ENCODE results near the gene IGBP1.
A peak's percentile ranks its signal among the peaks of the same experiment; 100 is the strongest.
"Not testable (repeated sequence)": the region's sequence is repeated elsewhere in the genome, so short reads cannot be mapped to it uniquely, and the experiment has no call there.

IGBP1 gene

DNA sequence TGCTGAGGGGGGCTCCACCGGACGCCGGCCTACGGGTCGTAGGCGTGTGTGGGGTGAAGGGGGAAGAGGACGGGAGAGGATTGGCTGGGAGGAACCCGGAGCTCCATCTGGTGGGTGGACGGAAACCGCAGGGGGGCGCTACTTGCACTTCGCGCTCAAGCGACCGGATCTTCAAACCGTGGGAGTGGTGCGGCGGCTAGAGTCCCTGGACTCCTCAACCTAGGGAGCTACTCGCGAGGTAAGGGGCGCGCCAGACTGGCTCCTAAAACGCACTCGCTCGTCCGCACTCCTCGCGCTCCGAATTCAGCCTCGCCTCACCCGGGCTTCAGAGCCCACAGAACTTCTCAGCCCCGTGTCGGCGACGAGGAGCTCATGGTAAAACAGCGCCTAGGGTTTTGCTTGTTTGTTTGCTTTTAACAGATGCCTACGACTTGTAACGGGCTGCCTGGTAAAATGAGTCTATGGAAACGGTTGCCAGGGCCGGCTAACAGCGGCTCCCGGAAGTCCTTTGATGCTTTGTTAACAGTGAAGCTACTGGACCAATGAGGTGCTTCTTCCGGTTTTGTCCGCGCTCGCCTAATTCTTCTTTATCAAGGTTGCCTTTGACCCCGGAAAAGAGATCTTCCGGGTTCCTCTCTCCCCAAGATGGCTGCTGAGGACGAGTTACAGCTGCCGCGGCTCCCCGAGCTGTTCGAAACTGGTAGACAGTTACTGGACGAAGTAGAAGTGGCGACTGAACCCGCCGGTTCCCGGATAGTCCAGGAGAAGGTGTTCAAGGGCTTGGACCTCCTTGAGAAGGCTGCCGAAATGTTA is at the start of gene IGBP1:
IGBP1 (plus strand) TSS at position 145 of the 813 bp plus-strand sequence; CDS start at position 646, 501 bp downstream.
- peak; percentile 51 for DNase-seq (ENCODE audit: low read depth)
- H3K4me3 ChIP-seq (ENCODE audit: low read depth, low read length) = peak within 1 kb of the TSS; percentile 66

DNA sequence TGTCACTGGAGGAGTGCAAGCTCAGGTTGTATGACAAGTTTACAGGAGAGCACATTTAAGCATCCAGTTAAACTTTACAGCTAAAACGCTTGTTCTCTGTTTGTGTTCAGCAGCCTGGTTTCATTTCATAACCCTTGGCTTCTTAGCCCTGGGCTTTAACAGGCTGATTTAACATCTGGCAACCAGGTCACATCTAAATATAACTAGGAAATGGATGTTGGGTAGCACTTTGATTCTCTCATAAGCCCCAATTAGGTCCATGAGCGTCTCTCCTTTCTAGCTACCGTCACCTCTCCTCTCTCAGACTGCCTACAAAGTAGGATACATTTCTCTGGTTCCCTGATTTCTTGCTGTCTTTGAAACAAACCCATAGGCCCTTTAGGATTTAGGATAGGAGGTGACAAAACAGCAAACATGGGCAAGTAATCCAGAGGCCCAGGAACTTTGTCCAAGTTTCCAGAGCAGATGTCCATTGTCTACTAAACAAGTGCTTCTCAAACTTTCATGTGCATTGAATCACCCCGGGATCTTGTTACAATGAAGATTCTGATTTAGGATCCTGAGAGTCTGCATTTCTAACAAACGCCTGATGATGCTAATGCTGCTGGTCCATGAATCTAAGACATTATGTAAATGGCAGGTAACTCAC is 48.5 kb upstream of the IGBP1 start:
- no peak overlapping the region for H3K4me3 ChIP-seq (ENCODE audit: low read depth, low read length)
- no peak for DNase-seq (ENCODE audit: low read depth)

DNA sequence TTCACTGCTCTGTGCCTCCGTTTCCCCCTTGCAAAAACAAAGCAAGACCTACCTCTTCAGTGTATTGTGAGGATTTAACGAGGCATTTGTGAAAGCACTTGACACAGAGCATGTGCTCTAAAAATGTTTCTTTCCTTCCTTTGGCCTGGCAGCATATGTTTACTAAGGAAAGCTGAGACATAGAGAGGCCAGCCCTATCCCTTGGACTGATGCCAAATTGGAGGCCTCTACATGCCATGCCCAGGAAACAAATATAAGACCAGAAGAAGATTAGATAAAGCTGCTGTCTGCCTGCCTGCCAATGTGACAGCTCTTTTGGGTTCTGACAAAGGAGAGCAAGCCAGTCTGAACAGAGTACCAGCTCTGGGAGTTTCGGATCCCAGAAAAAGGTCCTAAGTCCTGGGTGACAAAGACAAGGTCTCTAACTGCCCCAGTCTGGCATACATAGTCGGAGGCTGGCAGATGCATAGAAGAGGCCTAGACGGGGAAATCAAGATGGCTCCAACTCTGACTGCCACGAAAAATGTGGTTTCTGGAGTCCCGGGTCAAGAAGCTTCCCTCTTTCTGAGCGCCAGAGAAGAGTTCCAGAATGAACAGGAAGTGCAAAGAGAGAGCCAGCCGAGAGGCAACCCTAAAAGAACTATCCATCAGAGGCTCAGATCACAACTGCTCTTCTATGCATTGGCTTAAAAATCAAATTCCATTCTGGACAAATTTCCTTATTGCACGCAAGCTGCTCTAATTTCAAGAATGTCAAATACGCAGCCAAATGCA is 45.2 kb upstream of the IGBP1 start:
- DNase-seq (ENCODE audit: low read depth) = no peak
- H3K4me3 ChIP-seq (ENCODE audit: low read depth, low read length) = no peak overlapping the region

DNA sequence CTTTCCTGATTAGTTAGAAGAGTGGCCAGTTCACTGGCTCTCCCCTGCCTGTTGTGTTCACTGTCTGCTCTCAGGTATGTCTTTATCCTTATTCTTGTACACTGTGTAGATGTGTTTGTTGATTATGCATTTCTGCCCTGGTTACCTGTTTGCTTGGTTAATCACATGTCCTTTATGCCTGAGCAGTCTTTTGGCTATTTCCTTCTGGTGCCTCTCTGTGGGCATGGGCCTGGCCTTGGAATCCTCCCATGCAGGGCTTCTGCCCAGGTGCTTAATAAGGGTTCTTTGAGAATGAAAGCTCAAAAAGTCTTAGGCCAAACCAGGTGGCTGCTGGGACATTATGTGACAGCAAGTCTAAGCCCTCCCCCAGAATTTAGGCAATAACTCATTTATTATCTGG is 44.5 kb upstream of the IGBP1 start:
- H3K4me3 ChIP-seq (ENCODE audit: low read depth, low read length) = no peak overlapping the region
- DNase-seq (ENCODE audit: low read depth) = no peak

DNA sequence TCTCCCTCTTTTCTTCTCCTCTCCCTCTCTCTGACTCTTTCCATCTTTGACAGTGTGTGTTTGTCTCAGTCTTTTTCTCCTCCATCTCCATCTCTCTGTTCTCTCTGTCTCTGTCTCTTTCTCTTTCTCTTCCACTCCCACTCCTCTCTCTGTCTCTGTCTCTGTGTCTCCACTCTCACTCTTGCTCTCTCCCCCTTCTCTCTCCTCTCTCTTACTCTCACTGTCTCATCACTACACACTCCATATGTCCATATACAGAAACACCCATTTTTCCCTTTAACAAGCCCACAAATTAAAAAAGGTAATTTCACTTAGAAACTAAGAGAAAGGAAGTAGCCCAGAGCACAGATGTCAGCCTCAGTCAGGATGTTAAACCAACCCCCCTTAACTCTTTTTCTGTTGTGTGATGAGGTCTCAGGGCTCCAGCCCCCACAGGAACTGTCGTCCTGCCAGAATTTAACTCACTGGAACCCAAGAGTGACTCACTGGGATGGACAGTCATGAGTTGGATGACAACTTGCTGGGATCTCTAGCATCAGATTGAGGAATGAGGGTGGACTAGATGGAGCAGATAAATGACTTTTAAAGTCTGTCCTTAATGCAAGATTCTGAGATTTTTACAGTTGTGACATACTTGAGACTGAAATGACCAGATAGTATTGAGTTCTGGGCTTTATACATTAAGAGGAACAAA is 43.5 kb upstream of the IGBP1 start:
- no peak for DNase-seq (ENCODE audit: low read depth)
- H3K4me3 ChIP-seq (ENCODE audit: low read depth, low read length) = no peak overlapping the region

DNA sequence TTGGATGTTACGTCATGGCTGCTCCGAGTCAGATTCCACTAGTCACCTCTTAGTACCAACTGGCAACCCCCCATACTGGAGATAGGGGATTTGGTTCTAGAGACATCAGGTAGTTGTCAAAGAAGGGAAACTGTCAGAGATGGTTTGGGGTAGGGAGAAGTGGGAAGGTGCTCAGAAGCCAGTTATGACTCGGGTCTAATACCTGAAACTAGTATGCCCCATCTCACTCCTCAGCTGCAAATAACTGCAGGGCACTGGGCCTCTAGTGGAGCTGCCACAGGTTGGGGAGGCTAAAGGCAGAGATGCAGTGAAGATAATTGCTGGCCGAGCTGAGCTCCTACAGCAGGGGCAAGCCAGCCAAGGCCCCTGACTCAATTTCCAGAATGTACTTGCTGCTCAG is 41.0 kb upstream of the IGBP1 start:
- H3K4me3 ChIP-seq (ENCODE audit: low read depth, low read length) = no peak overlapping the region
- DNase-seq (ENCODE audit: low read depth) = no peak

DNA sequence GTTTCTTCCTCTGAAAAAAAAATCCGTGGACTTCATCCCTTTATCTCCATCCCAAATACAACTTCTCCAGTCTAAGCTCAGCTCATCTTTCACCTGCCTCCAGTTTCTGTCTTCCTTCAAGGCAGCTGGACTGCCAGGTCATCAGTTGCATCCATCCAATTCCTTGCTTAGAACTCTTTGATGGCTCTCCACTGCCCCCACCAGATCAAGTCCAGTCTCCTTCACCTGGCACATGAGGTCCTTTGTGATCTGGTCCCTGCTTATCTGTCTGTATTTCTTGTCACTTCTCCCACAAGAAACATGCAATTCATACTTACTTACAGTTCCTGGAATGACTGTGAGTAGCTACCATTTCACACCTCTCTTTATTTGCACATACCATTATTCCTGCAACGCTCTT is 37.2 kb upstream of the IGBP1 start:
- no peak for DNase-seq (ENCODE audit: low read depth)
- H3K4me3 ChIP-seq (ENCODE audit: low read depth, low read length) = no peak overlapping the region

DNA sequence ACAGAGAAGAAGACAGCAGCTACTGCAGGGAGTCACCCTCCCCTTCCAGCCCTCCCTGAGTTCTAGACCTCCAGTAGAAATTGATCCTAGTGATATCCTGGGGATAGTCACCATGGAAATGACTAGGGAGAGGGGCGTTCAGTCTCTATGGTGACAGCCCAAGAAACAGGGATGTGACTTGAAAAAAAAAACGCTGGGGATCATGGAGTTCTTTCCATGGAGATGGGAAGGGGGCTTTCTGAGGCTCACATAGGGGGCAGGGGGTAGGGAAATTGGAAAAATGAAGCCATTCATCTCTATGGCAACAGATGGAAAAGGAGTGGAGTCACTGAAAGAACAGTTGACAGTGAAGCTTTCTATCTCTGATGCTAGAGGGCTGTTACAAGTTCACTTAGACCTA is 28.0 kb upstream of the IGBP1 start:
- DNase-seq (ENCODE audit: low read depth) = no peak
- H3K4me3 ChIP-seq (ENCODE audit: low read depth, low read length) = no peak overlapping the region

DNA sequence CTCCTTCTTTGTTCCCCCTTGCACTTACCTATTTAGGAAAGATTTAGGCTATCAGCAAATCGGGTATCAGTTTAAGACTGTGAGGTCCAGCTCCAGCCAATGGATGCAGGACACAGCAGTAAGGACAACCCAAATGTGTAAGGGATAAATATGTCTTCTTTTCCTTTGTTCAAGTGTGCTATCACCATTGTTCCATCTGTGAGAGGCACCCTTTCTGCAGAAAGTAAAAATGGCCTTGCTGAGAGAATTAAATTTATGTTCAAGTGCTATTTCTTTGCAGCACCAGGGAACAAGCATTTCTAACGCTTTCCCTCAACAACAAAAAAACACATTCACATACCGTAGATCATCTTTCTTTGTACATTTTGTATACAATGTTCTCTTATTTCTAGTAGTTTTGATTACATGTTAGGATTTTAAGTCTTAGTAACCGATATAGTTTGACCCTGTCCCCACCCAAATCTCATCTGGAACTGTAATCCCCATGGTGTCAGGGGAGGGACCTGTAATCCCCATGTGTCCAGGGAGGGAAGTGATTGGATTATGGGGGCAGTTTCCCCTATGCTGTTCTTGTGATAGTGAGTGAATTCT is 21.7 kb upstream of the IGBP1 start:
- H3K4me3 ChIP-seq (ENCODE audit: low read depth, low read length); DNase-seq (ENCODE audit: low read depth): not testable (repeated sequence)

DNA sequence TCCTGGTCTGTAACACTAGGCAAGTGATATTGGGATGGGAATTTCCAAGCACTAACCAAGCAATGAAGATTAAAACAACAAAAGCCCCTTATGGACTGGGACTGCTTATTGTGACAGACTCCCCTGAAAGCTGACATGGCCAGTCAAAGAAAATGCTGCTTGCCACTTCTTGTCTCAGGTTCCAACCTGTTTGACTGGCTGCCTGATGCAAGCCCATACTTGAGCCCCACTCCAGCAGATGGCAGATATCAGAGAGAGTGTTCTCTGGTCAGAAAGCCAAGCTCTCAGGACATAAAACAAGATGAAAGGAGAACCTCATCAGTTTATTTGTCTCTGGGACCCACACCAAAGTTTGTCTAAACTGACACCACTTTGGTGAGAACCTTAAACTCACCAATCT is 15.5 kb upstream of the IGBP1 start:
- H3K4me3 ChIP-seq (ENCODE audit: low read depth, low read length) = no peak overlapping the region
- no peak for DNase-seq (ENCODE audit: low read depth)

DNA sequence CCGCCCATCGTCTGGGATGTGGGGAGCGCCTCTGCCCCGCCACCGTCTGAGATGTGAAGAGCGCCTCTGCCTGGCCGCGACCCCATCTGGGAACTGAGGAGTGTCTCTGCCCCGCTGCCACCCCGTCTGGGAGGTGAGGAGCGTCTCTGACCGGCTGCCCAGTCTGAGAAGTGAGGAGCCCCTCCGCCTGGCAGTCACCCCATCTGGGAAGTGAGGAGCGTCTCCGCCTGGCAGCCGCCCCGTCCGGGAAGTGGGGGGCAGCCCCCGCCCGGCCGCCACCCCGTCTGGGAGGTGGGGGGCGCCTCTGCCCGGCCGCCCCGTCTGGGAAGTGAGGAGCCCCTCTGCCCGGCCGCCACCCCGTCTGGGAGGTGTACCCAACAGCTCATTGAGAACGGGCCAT is 10.2 kb upstream of the IGBP1 start:
- not testable (repeated sequence) for H3K4me3 ChIP-seq (ENCODE audit: low read depth, low read length); DNase-seq (ENCODE audit: low read depth)

DNA sequence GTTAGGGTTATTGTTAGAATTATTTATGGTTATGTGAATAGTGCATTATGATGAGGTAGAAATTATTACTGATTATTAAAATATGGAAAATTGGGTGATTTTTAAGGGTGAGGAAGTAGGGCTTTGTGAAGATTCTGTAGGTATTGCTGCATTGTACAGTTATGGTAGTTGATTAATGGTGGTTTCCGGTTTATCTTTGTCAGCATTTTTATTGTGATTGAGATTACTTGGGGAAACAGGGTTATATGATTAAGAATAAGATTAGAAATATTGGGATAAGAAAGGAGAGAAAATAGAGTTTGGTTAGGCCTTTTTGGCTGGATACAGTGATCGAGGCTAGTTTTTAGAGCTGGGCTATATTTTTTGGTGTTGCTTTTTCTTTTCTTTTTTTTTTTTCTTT is 8.6 kb upstream of the IGBP1 start:
- H3K4me3 ChIP-seq (ENCODE audit: low read depth, low read length) = no peak overlapping the region
- DNase-seq (ENCODE audit: low read depth) = no peak

DNA sequence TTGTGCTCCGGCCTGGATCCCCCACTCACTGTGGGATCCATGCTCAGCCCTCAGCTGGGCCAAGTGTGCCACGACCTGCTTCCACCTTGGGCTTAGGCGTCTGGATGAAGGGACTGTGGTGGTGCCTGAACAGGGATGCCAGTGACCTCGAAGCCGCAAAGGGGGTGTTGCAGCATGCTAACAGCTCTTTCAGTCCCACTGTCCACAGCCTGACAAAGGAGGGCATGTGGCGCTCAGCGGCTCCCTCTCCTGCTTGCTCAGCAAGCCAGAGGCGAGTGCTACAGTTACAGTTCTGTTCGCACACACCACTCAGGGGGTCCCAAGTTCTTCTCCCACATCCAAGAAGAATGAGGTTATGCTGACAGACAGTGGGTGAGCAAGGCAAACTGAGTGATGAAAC is 5.2 kb upstream of the IGBP1 start:
- no peak for DNase-seq (ENCODE audit: low read depth)
- no peak overlapping the region for H3K4me3 ChIP-seq (ENCODE audit: low read depth, low read length)

DNA sequence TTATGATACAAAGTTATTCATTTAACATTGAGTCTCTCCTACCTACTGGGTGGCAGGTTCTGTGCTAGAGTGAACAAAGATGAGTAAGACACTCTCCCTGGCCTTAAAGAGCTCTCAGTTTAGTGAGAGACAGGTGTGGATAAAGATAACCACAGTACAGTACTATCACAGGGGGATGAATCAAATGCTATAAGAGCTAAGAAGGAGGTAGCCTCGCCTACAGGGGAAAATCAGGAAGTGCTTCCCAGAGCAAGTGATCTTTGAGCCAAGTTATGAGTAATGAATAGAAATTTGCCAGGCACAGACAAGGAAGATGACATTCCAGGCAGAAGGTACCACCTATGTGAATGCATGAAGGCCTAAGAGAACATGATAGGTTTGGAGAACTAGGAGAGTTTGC is 3.4 kb upstream of the IGBP1 start:
- no peak overlapping the region for H3K4me3 ChIP-seq (ENCODE audit: low read depth, low read length)
- DNase-seq (ENCODE audit: low read depth) = no peak

DNA sequence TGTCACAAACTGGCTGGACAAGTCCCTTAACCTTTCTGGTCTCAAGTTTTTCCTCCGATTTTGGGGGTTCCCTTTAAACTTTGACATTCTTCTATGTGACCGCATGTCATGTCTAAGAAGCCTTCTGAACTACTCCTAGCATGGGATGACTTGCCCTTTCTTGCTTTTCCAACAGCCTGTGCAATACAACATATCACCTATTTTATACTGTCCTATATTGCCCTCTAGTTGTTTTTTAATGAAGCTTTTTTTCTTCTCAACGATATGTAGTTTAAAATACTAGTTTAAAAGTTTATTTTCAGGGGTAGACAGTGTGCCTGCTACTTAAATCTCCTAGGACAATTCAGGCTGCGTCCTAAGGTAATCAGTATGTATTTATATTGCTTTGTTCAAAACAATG is 1.0 kb upstream of the IGBP1 start:
- no peak overlapping the region for H3K4me3 ChIP-seq (ENCODE audit: low read depth, low read length)
- no peak for DNase-seq (ENCODE audit: low read depth)

DNA sequence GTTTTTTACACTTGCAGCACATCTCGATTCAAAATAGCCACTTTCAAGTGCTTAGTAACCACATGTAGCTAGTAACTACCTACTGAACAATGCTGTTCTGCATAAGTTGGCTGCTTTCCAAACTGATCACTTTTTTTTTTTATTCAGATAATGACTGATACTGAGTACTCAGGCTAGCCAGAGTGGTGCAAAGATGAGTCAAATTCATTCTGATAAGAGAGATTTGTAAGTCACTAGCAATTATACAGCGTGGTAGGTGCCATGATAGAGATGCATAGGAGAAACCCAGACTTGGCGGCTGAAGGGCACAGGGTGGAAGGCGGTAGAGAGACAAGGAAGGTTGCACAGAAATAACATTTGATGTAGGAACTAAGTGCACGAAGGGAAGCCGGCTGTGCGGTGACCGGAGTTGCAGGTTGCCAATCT is 357 bp upstream of the IGBP1 start:
- DNase-seq (ENCODE audit: low read depth) = no peak
- H3K4me3 ChIP-seq (ENCODE audit: low read depth, low read length) = peak overlapping the region; percentile 66

DNA sequence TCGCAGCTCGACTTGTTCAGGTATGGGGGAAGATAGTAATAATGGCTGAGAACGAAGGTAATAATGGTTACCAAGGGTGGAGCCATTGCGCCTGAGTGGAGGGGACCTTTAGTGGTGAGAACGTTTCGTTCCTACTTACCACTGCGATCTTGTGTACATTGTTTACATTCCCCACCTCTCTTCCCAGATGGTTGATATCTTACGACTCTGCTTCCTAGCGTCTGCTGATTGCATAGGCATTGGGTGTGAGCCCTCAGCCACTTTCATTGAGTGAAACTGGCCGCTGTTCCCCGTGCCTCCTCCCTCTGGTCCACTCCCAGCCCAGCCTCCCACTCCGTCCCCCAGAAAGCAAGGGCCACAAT is 850 bp downstream of the IGBP1 start:
- H3K4me3 ChIP-seq (ENCODE audit: low read depth, low read length) = peak overlapping the region; percentile 66
- no peak for DNase-seq (ENCODE audit: low read depth)

DNA sequence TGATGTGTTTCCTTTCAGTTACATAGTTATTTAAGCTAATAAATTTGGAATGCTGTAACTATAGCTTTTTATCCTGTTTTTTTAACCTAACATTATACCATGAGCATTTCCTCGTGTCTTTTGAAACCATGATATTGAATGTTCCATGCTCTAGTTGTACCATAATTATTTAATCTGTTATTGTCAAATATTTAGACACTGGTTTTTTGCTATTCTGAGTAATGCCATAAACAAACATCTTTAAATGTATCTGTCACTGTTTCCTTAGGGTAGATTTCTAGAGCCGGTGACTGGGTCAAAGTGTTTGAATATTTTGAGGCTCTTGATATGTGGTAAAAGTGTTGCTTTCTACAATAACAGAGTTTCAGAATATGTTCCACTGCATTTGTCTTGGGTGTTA is 5.4 kb downstream of the IGBP1 start:
- no peak overlapping the region for H3K4me3 ChIP-seq (ENCODE audit: low read depth, low read length)
- DNase-seq (ENCODE audit: low read depth) = no peak

DNA sequence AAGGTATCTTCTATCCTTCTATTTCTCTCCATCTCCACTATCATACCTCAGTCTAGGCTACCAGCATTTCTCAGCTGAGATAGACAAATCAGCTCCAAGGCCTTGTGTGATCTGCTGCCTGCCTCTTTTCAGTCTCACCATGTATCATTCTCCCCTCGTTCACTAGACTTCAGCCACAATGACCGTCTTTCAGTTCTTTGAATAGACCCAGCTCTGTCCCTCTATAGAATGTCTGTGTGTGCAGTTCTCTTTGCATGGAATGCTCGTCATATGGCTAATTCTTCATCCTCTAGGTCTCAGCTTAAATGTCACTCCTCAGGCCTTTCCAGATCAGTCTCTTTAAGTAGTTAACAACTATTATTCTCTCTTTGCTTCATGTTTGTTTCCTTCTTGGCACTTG is 6.5 kb downstream of the IGBP1 start:
- no peak for DNase-seq (ENCODE audit: low read depth)
- H3K4me3 ChIP-seq (ENCODE audit: low read depth, low read length) = no peak overlapping the region

DNA sequence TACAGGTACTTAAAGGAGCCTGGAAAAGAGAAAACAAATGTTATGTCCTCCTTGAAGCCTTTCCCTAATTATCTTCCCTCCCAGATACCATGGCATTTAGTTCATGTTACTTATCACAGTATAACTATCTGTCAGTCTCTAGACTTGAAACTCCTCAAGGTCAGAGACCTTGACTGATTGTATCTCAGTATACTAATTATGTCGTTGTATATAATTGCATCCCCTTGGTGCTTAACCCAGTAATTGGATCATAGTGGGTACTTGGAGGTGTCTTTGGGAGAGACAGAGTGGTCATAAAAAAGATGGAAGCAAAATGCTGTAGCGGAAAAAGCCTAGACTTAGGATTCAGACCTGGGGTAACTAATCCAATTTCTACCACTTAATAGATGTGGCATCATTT is 8.1 kb downstream of the IGBP1 start:
- H3K4me3 ChIP-seq (ENCODE audit: low read depth, low read length) = no peak overlapping the region
- DNase-seq (ENCODE audit: low read depth) = no peak
